Endodermal cell (in vitro differentiated cells): ENCODE results near the gene RFC1. TPM values are rescaled to one million over a fixed set of nuclear protein-coding genes. Genes with fewer than 3 reads are reported as not detected.

Experiments used
- DNase-seq: peaks from one replicate; pipeline ENCODE4 v3.0.0-alpha.2; 2017
- H3K27ac ChIP-seq: 2 replicates; pipeline ENCODE4 v1.5.1; 2013; ENCODE audit warnings: mild to moderate bottlenecking, low read depth, low read length, moderate library complexity
- H3K27me3 ChIP-seq: 2 replicates; pipeline ENCODE4 v1.6.1; 2013; ENCODE audit warnings: mild to moderate bottlenecking, low read length, moderate library complexity; ENCODE audit not compliant: insufficient read depth, control insufficient read depth, poor library complexity, severe bottlenecking
- H3K36me3 ChIP-seq: 2 replicates; pipeline ENCODE4 v1.7.0; 2013; ENCODE audit warnings: mild to moderate bottlenecking, low read length, moderate library complexity; ENCODE audit not compliant: control insufficient read depth, insufficient read depth
- H3K4me1 ChIP-seq: one replicate; pipeline ENCODE4 v1.7.0; 2013; ENCODE audit warnings: low read length; ENCODE audit not compliant: control insufficient read depth, insufficient read depth
- H3K4me3 ChIP-seq: 2 replicates; pipeline ENCODE4 v1.5.1; 2013; ENCODE audit warnings: mild to moderate bottlenecking, low read length, moderate library complexity
- H3K9ac ChIP-seq: 2 replicates; pipeline ENCODE4 v1.6.1; 2013; ENCODE audit warnings: mild to moderate bottlenecking, low read length, moderate library complexity; ENCODE audit not compliant: poor library complexity, severe bottlenecking; ENCODE audit errors: extremely low read depth
- H3K9me3 ChIP-seq: 2 replicates; pipeline ENCODE4 v1.6.1; 2013; ENCODE audit warnings: mild to moderate bottlenecking, low read length, moderate library complexity; ENCODE audit not compliant: control insufficient read depth
- H3K27ac Mint-ChIP-seq: 2 replicates; pipeline ENCODE4 v1.8.0; 2020; ENCODE audit warnings: mixed read lengths
- H3K27me3 Mint-ChIP-seq: 2 replicates; pipeline ENCODE4 v1.8.0; 2021; ENCODE audit warnings: mild to moderate bottlenecking, mixed read lengths; ENCODE audit not compliant: insufficient read depth
- H3K36me3 Mint-ChIP-seq: 2 replicates; pipeline ENCODE4 v1.8.0; 2020; ENCODE audit warnings: low read depth, mixed read lengths
- H3K4me1 Mint-ChIP-seq: 2 replicates; pipeline ENCODE4 v1.8.0; 2020; ENCODE audit warnings: mixed read lengths
- H3K4me3 Mint-ChIP-seq: 2 replicates; pipeline ENCODE4 v1.8.0; 2020; ENCODE audit warnings: mild to moderate bottlenecking, moderate library complexity, mixed read lengths
- H3K9me3 Mint-ChIP-seq: 2 replicates; pipeline ENCODE4 v1.8.0; 2020; ENCODE audit warnings: mild to moderate bottlenecking, mixed read lengths
- WGBS, 2 experiments: methylation state at CpG; one replicate each; pipeline versions ENCODE4 v1.1.5 to v1.1.7; 2013; ENCODE audit warnings: missing lambda C conversion rate in 2 of 2, mixed read lengths in 1 of 2; ENCODE audit not compliant: insufficient coverage in 1 of 2, insufficient read length in 1 of 2; 5-methylcytosine and 5-hydroxymethylcytosine counted together
- total RNA-seq, 2 donors: library from RNA; stranded (reverse); fragmentation: NEBNext Ultra II Directional in 1 of 2; extraction: Animal tissue kit (Norgen Biotek cat#: 25700) in 1 of 2; gene quantifications; 2 replicates in 1 of 2; 3 replicates in 1 of 2; pipeline ENCODE4 v1.2.1, GENCODE V29; 2021
- TF ChIP-seq, protein P1 (sequence below): fragments of 200-600 bp; sonication (generic); conservative IDR thresholded peaks from 2 replicates; pipeline ENCODE4 v1.5.0; 2021; ENCODE audit warnings: antibody characterized with exemption, mild to moderate bottlenecking

Gene RFC1
- total RNA-seq, 2 donors from 2014 or later: 56.4 to 57.0 TPM

DNA sequence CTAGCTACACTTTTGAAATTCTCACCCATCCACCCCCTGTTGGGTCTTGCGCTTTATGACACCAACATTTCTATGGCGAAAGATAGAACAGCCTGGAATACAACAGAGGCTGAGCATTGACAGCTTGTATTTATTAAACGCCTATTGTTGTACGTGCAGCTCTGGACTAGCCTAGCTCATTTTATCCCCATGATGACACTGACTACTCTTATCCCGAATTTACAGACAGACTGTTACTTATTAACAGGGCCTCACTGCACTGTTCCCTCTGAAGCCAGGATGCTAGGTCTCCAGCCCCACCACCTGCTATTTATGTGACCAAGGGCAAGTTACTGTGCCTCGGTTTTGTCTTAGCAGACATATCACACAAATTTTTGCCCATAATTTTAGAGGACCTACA lies 1.0 kb upstream of the RFC1 start:
- TF ChIP-seq, protein P1, sequence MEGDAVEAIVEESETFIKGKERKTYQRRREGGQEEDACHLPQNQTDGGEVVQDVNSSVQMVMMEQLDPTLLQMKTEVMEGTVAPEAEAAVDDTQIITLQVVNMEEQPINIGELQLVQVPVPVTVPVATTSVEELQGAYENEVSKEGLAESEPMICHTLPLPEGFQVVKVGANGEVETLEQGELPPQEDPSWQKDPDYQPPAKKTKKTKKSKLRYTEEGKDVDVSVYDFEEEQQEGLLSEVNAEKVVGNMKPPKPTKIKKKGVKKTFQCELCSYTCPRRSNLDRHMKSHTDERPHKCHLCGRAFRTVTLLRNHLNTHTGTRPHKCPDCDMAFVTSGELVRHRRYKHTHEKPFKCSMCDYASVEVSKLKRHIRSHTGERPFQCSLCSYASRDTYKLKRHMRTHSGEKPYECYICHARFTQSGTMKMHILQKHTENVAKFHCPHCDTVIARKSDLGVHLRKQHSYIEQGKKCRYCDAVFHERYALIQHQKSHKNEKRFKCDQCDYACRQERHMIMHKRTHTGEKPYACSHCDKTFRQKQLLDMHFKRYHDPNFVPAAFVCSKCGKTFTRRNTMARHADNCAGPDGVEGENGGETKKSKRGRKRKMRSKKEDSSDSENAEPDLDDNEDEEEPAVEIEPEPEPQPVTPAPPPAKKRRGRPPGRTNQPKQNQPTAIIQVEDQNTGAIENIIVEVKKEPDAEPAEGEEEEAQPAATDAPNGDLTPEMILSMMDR: no peak
- Histone ChIP-seq H3K4me1 (no peaks in the 10 kb centered on the region), H3K9me3 (peaks cover 10% of the 10 kb centered on the region), H3K9ac (no peak overlapping the region), H3K4me3 (no peak overlapping the region), H3K36me3 (no peaks in the 10 kb centered on the region), H3K27me3 (no peaks in the 10 kb centered on the region), H3K27ac (no peak overlapping the region)
- H3K36me3 Mint-ChIP-seq: peaks cover under 1% of the 10 kb centered on the region
- H3K4me1 Mint-ChIP-seq: peaks cover 12% of the 10 kb centered on the region
- peaks cover 33% of the 10 kb centered on the region for H3K27me3 Mint-ChIP-seq
- 93 to 100% methylated on average over 4 to 6 of the region's 6 CpGs for WGBS, 2 experiments
- DNase-seq: no peak
- H3K27ac Mint-ChIP-seq: no peak overlapping the region
- H3K9me3 Mint-ChIP-seq: peaks cover 27% of the 10 kb centered on the region
- H3K4me3 Mint-ChIP-seq: no peak overlapping the region

DNA sequence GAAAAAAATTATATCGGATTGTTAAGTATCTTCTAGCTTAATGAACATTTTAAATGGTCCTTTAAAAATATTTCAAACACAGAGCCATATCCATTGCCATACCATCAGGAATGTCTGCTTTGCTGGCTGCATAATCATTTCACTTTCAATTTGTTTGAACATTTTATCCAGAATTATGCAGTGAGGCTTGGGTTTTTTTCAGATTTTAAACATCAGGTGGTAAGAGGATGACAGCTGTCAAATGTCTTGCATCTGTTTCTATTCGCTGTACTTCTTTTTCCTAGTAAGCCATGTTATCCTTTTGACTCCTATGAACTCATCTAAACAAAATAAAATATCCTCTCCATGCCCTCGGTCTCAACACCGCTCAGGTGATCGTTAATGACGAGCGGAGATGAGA lies 802 bp downstream of the RFC1 start:
- no peak for DNase-seq
- Histone ChIP-seq H3K4me1 (no peaks in the 10 kb centered on the region), H3K9ac (peak overlapping the region; percentile 85), H3K27ac (no peak overlapping the region), H3K36me3 (peaks cover 5% of the 10 kb centered on the region), H3K9me3 (no peaks in the 10 kb centered on the region), H3K27me3 (no peaks in the 10 kb centered on the region), H3K4me3 (peak overlapping the region; percentile 99)
- peaks cover 29% of the 10 kb centered on the region for H3K27me3 Mint-ChIP-seq
- peaks cover 9% of the 10 kb centered on the region for H3K9me3 Mint-ChIP-seq
- TF ChIP-seq, protein P1: no peak
- H3K36me3 Mint-ChIP-seq: peaks cover 7% of the 10 kb centered on the region
- H3K4me3 Mint-ChIP-seq: peak overlapping the region; percentile 83
- WGBS, 2 experiments: 12 to 21% methylated on average over 6 to 7 of the region's 7 CpGs
- H3K27ac Mint-ChIP-seq: peak overlapping the region; percentile 92
- peaks cover 12% of the 10 kb centered on the region for H3K4me1 Mint-ChIP-seq

DNA sequence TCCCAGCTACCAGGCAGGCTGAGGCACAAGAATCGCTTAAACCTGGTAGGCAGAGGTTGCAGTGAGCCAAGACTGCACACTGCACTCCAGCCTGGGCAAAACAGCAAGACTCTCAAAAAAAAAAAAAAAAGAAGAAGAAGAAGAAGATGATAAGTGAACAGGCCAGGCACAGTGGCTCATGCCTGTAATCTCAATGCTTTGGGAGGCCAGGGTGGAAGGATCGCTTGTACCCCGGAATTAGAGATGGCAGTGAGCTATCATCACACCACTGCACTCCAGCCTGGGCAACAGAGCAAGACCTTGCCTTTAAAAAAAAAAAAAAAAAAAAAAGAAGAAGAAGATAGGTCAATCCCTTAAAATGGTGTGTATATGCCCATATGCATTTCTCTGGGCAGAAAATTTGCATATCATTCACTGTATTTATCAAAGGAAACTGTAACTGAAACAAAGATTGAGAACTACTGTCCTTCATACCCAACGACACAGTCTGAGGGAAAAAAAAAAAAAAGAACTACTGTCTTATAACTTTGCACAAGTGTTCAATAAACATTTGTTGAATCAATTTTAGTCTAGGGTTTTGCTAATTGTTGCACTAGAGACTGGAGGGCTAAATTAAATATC lies 2.3 kb downstream of the RFC1 start:
- TF ChIP-seq, protein P1: no peak
- Histone ChIP-seq H3K27ac (no peak overlapping the region), H3K36me3 (peaks cover 5% of the 10 kb centered on the region), H3K4me1 (no peaks in the 10 kb centered on the region), H3K27me3 (no peaks in the 10 kb centered on the region), H3K9ac (no peak overlapping the region), H3K4me3 (peak overlapping the region; percentile 70), H3K9me3 (no peaks in the 10 kb centered on the region)
- no peak overlapping the region for H3K4me3 Mint-ChIP-seq
- peaks cover 4% of the 10 kb centered on the region for H3K9me3 Mint-ChIP-seq
- 91% methylated on average over 2 to 4 of the region's 4 CpGs for WGBS, 2 experiments
- peaks cover 12% of the 10 kb centered on the region for H3K4me1 Mint-ChIP-seq
- peaks cover 9% of the 10 kb centered on the region for H3K36me3 Mint-ChIP-seq
- peaks cover 22% of the 10 kb centered on the region for H3K27me3 Mint-ChIP-seq
- no peak for DNase-seq
- no peak overlapping the region for H3K27ac Mint-ChIP-seq
